H1 (cell line): ENCODE data around the gene LCOR. TPM values are rescaled to one million over a fixed set of nuclear protein-coding genes. Genes with fewer than 3 reads are reported as not detected.
A peak's percentile ranks its signal among the peaks of the same experiment; 100 is the strongest.

ENCODE experiments used
- CTCF ChIA-PET: fragments of 300-600 bp; sonication (Branson Sonifier 250); formaldehyde crosslinking; loops from one replicate; lab custom pipeline; 2021; ENCODE audit not compliant: partially characterized antibody; lab: Charles Lee
- POLR2A ChIA-PET: fragments of 300-600 bp; sonication (Branson Sonifier 250); formaldehyde crosslinking; loops from one replicate; lab custom pipeline; 2021; ENCODE audit warnings: inconsistent platforms; ENCODE audit not compliant: partially characterized antibody; lab: Charles Lee
- DNase-seq, 2 experiments: peaks; one replicate each; pipeline versions ENCODE4 v3.0.0 to v3.0.0-alpha.2; 2010 to 2022; ENCODE audit warnings: low spot score in 2 of 2, low read depth in 1 of 2, mixed read lengths in 1 of 2
- FAIRE-seq: peaks from 2 replicates; lab custom pipeline; 2011; peaks lifted over from hg19 to GRCh38; lab: Jason Lieb, UNC
- H2AFZ ChIP-seq: 2 replicates; pipeline ENCODE4 v1.8.1; 2012; ENCODE audit warnings: low read length, inconsistent platforms
- H2AK5ac ChIP-seq: 2 replicates; pipeline ENCODE4 v1.6.1; 2013; ENCODE audit warnings: low read depth, low read length
- H2BK120ac ChIP-seq: replicated peaks from 2 replicates; pipeline ENCODE3; 2013; ENCODE audit warnings: low read depth, low read length, inconsistent platforms
- H2BK12ac ChIP-seq: 2 replicates; pipeline ENCODE4 v1.6.1; 2013; ENCODE audit warnings: low read depth, low read length
- H2BK15ac ChIP-seq: 2 replicates; pipeline ENCODE4 v1.6.1; 2013; ENCODE audit warnings: low read length
- H2BK20ac ChIP-seq: 2 replicates; pipeline ENCODE4 v1.6.1; 2013; ENCODE audit warnings: low read length
- H2BK5ac ChIP-seq: 2 replicates; pipeline ENCODE4 v1.6.1; 2013; ENCODE audit warnings: low read depth, low read length
- H3K14ac ChIP-seq: 2 replicates; pipeline ENCODE4 v1.6.1; 2013; ENCODE audit warnings: inconsistent platforms; ENCODE audit not compliant: insufficient read length
- H3K18ac ChIP-seq: 2 replicates; pipeline ENCODE4 v1.6.1; 2013; ENCODE audit warnings: low read length; ENCODE audit errors: extremely low read depth
- H3K23ac ChIP-seq: 2 replicates; pipeline ENCODE4 v1.6.1; 2013; ENCODE audit warnings: inconsistent platforms; ENCODE audit not compliant: insufficient read length
- H3K23me2 ChIP-seq: 2 replicates; pipeline ENCODE4 v1.6.1; 2013; ENCODE audit warnings: low read depth, low read length
- H3K27ac ChIP-seq: 2 replicates; pipeline ENCODE4 v1.6.1; 2011; ENCODE audit warnings: low read depth, low read length, inconsistent platforms
- H3K27me3 ChIP-seq, 4 experiments: replicated peaks in 1 of 4; 1 replicate in 1 of 4; 2 replicates in 3 of 4; pipeline versions ENCODE4 v1.6.1 to v1.8.1; 2011 to 2013; ENCODE audit warnings: low read length in 3 of 4, mild to moderate bottlenecking in 3 of 4, inconsistent platforms in 2 of 4, mixed read lengths in 2 of 4, moderate library complexity in 1 of 4; ENCODE audit not compliant: control insufficient read depth in 3 of 4, insufficient read depth in 3 of 4; ENCODE audit errors: extremely low read depth in 1 of 4
- H3K36me3 ChIP-seq, 4 experiments: 2 replicates each; pipeline versions ENCODE4 v1.6.1 to v1.8.1; 2011 to 2013; ENCODE audit warnings: mild to moderate bottlenecking in 4 of 4, low read length in 3 of 4, moderate library complexity in 2 of 4, control low read depth in 1 of 4, inconsistent platforms in 1 of 4; ENCODE audit not compliant: insufficient read depth in 4 of 4, control insufficient read depth in 2 of 4
- H3K4ac ChIP-seq: replicated peaks from 2 replicates; pipeline ENCODE3; 2013; ENCODE audit warnings: low read length, low read depth, mixed read lengths, inconsistent platforms; ENCODE audit not compliant: insufficient read length
- H3K4me1 ChIP-seq, 4 experiments: replicated peaks in 1 of 4; 1 replicate in 1 of 4; 2 replicates in 3 of 4; pipeline versions ENCODE4 v1.6.1 to v1.8.1; 2011 to 2013; ENCODE audit warnings: low read length in 3 of 4, inconsistent platforms in 2 of 4, mixed read lengths in 1 of 4; ENCODE audit not compliant: insufficient read depth in 4 of 4, control insufficient read depth in 3 of 4
- H3K4me2 ChIP-seq, 2 experiments: 2 replicates each; pipeline versions ENCODE4 v1.6.1 to v1.8.1; 2011 to 2013; ENCODE audit warnings: low read depth in 2 of 2, low read length in 2 of 2, control low read depth in 1 of 2, inconsistent platforms in 1 of 2, mild to moderate bottlenecking in 1 of 2; ENCODE audit not compliant: insufficient read depth in 1 of 2
- H3K4me3 ChIP-seq, 4 experiments: fragments of 200-600, 300-600 bp in 1 of 4; sonication (generic), shearing (Covaris generic), sonication (Bioruptor Twin) in 1 of 4; 2 replicates each; pipeline versions ENCODE4 v1.5.1 to v1.8.1; 2011 to 2016; ENCODE audit warnings: low read length in 4 of 4, low read depth in 3 of 4, control low read depth in 2 of 4, inconsistent platforms in 2 of 4, mild to moderate bottlenecking in 2 of 4, mixed read lengths in 1 of 4, moderate library complexity in 1 of 4; ENCODE audit not compliant: insufficient read depth in 2 of 4; ENCODE audit errors: extremely low read depth in 1 of 4
- H3K56ac ChIP-seq: replicated peaks from 2 replicates; pipeline ENCODE3; 2013; ENCODE audit warnings: low read depth, mild to moderate bottlenecking, mixed read lengths, low read length, inconsistent platforms; ENCODE audit not compliant: insufficient read length
- H3K79me1 ChIP-seq: 2 replicates; pipeline ENCODE4 v1.6.1; 2013; ENCODE audit warnings: low read depth, low read length, control low read depth
- H3K79me2 ChIP-seq, 2 experiments: 2 replicates each; pipeline versions ENCODE4 v1.6.1 to v1.8.1; 2012 to 2013; ENCODE audit warnings: low read length in 2 of 2, mild to moderate bottlenecking in 2 of 2, inconsistent platforms in 1 of 2; ENCODE audit not compliant: insufficient read depth in 2 of 2, control insufficient read depth in 1 of 2
- H3K9ac ChIP-seq, 4 experiments: replicated peaks in 1 of 4; 1 replicate in 1 of 4; 2 replicates in 3 of 4; pipeline versions ENCODE4 v1.6.1 to v1.8.1; 2011 to 2013; ENCODE audit warnings: low read depth in 3 of 4, low read length in 3 of 4, control low read depth in 2 of 4, mild to moderate bottlenecking in 2 of 4, moderate library complexity in 2 of 4, inconsistent platforms in 1 of 4; ENCODE audit errors: extremely low read depth in 1 of 4
- H3K9me3 ChIP-seq, 2 experiments: 2 replicates each; pipeline versions ENCODE4 v1.6.1 to v1.8.1; 2012 to 2013; ENCODE audit warnings: mild to moderate bottlenecking in 2 of 2, moderate library complexity in 2 of 2, control low read depth in 1 of 2, inconsistent platforms in 1 of 2, low read depth in 1 of 2, low read length in 1 of 2, mixed read lengths in 1 of 2; ENCODE audit not compliant: insufficient read depth in 2 of 2
- H4K20me1 ChIP-seq, 2 experiments: replicated peaks in 1 of 2; 2 replicates each; pipeline versions ENCODE3 to v1.8.1; 2011 to 2013; ENCODE audit warnings: inconsistent platforms in 2 of 2, low read length in 2 of 2, mild to moderate bottlenecking in 1 of 2; ENCODE audit not compliant: insufficient read depth in 2 of 2, control insufficient read depth in 1 of 2
- H4K5ac ChIP-seq: 2 replicates; pipeline ENCODE4 v1.6.1; 2013; ENCODE audit warnings: low read length, low read depth, mixed read lengths, inconsistent platforms; ENCODE audit not compliant: insufficient read length
- H4K8ac ChIP-seq: 2 replicates; pipeline ENCODE4 v1.8.0; 2013; ENCODE audit warnings: mild to moderate bottlenecking, moderate library complexity, low read length, inconsistent platforms; ENCODE audit not compliant: insufficient read depth; ENCODE audit errors: extremely low read depth
- H4K91ac ChIP-seq: replicated peaks from 2 replicates; pipeline ENCODE3; 2013; ENCODE audit warnings: low read length, mixed read lengths, inconsistent platforms; ENCODE audit not compliant: insufficient read length
- ATF3 ChIP-seq: IDR thresholded peaks from 2 replicates; pipeline ENCODE4 v1.6.1; 2011; ENCODE audit warnings: low read depth, mild to moderate bottlenecking, low read length; ENCODE audit not compliant: insufficient read depth
- CBX8 ChIP-seq: fragments of 300-800, 300-1000 bp; sonication (generic); IDR thresholded peaks from 2 replicates; pipeline ENCODE4 v1.7.1; 2016; ENCODE audit warnings: low read depth, low read length, borderline replicate concordance
- CEBPB ChIP-seq: IDR thresholded peaks from 2 replicates; pipeline ENCODE4 v1.6.1; 2012; ENCODE audit warnings: low read depth, low read length
- KDM1A ChIP-seq: fragments of 200-600, 300-600 bp; sonication (generic); IDR thresholded peaks from 2 replicates; pipeline ENCODE4 v1.7.1; 2016; ENCODE audit warnings: mild to moderate bottlenecking, low read length, borderline replicate concordance
- YY1 ChIP-seq: IDR thresholded peaks from 2 replicates; pipeline ENCODE4 v1.6.1; 2011; ENCODE audit warnings: low read depth, mild to moderate bottlenecking, low read length
- WGBS, 2 experiments: shearing (Covaris generic) in 1 of 2; methylation state at CpG; one replicate each; pipeline versions ENCODE4 v1.1.6 to v1.1.7; 2013 to 2015; ENCODE audit warnings: low lambda C conversion rate in 2 of 2, mixed read lengths in 2 of 2, inconsistent platforms in 1 of 2, low coverage in 1 of 2, missing lambda C conversion rate in 1 of 2; ENCODE audit not compliant: insufficient replicate concordance in 2 of 2, insufficient coverage in 1 of 2, insufficient read length in 1 of 2; ENCODE audit errors: extremely low coverage in 1 of 2, missing lambda C conversion rate in 1 of 2; 5-methylcytosine and 5-hydroxymethylcytosine counted together
- polyA plus RNA-seq, 7 experiments: library from polyadenylated mRNA; depleted of rRNA in 3 of 7; stranded (reverse) in 5 of 7; unstranded in 2 of 7; fragments of >200 nt in 5 of 7; fragments of 200-250 nt in 2 of 7; gene quantifications; 1 replicate in 5 of 7; 2 replicates in 1 of 7; 4 replicates in 1 of 7; pipeline versions ENCODE4 v1.2.1 to v1.2.3, GENCODE V29; 2011 to 2013; ENCODE audit warnings: missing spikeins in 2 of 7, mixed read lengths in 2 of 7
- total RNA-seq: library from RNA; stranded (reverse); fragmentation: NEBNext Ultra II Directional; extraction: Animal tissue kit (Norgen Biotek cat#: 25700); gene quantifications from 2 replicates; pipeline ENCODE4 v1.2.1, GENCODE V29; 2021

LCOR gene
- total and polyA plus RNA-seq, 2 of the 8 experiments (the other 6 are each of a cell fraction or from before 2014, with no cell fraction given), result 4.7 to 25.5 TPM

- no peak overlapping the region for H4K91ac ChIP-seq
- H2BK12ac ChIP-seq, result no peak overlapping the region
- no peak overlapping the region for H2AK5ac ChIP-seq
- H4K5ac ChIP-seq, result no peak overlapping the region
- no peak overlapping the region for H2BK120ac ChIP-seq
- no peak overlapping the region for H3K18ac ChIP-seq
- no peaks in the 10 kb centered on the region; a peak in 1 of 4 replicates for H3K9me3 ChIP-seq
- TF ChIP-seq YY1, result no peak
- TF ChIP-seq CEBPB, result no peak
- TF ChIP-seq CBX8, result no peak
- TF ChIP-seq KDM1A, result no peak
- TF ChIP-seq ATF3, result no peak
- CTCF ChIA-PET, result interaction anchor here (0.9 kb wide), 1 partner anchor 376 kb away, joined by 3 read pairs; no protein-coding TSS in a partner anchor
- H3K4me2 ChIP-seq, result peak overlapping the region; percentile 84 to 87
- H3K14ac ChIP-seq, result no peak overlapping the region
- H3K36me3 ChIP-seq, result no peaks in the 10 kb centered on the region
- H2BK5ac ChIP-seq, result no peak overlapping the region
- peaks cover 2 to 8% of the 10 kb centered on the region in 2 experiments for H4K20me1 ChIP-seq
- no peak overlapping the region for H3K56ac ChIP-seq
- no peak for DNase-seq
- no peaks in the 10 kb centered on the region; the same call in 1 of the 2 replicates for H3K79me1 ChIP-seq
- 61% methylated on average over 8 of the region's 8 CpGs; no CpG with 5 or more reads in 1 of the 2 experiments for WGBS, 2 experiments
- no peak overlapping the region for H3K4ac ChIP-seq
- H3K27me3 ChIP-seq, result no peaks in the 10 kb centered on the region
- peaks cover 4% of the 10 kb centered on the region; the same call in 1 of the 2 replicates for H3K23me2 ChIP-seq
- POLR2A ChIA-PET, result interaction anchor here (0.9 to 2.0 kb wide), 2 partner anchors 11 to 42 kb away, joined by 3 to 16 read pairs; no protein-coding TSS in a partner anchor
- H2BK15ac ChIP-seq, result no peak overlapping the region
- peak overlapping the region; percentile 71 to 91 (median 82) for H3K4me3 ChIP-seq
- H3K23ac ChIP-seq, result no peak overlapping the region
- no peak overlapping the region for H2AFZ ChIP-seq
- no peak overlapping the region for H2BK20ac ChIP-seq
- no peak overlapping the region for H4K8ac ChIP-seq
- no peak for FAIRE-seq
- 0 out of 2 replicates have a peak overlapping the region, but pooled peaks have one; percentile 28 for H3K27ac ChIP-seq
- H3K79me2 ChIP-seq, result peaks cover 18 to 55% of the 10 kb centered on the region in 2 experiments
- peaks cover 0 to 3% (median 0%) of the 10 kb centered on the region in 4 experiments; a peak in 2 of 7 replicates for H3K4me1 ChIP-seq
- peak overlapping the region in 1 of 4 experiments; percentile 73; a peak in 2 of 7 replicates for H3K9ac ChIP-seq
Observed at GRCh38 chr10:96834120-96834519, 2.0 kb downstream of the LCOR start.
